Measurements from ENCODE around the gene ALG5.

Gene ALG5

DNA sequence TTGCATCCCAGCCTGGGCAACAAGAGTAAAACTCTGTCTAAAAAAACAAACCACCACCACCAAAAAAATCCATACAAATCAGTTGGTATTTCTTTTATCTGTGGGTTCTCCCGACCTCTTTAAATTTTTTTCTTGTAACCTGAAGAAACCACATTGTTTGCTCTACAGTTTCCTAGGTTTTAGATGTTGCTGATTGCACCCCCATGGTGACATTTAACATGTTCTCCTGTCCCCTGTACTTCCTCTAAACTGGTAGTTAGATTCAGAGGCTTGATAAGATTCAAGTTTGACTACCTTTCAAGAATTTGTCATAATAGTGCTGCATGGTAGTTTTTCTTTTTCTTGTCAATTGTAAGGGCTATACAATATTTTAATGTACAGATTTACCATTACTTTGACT, 24.0 kb downstream of the ALG5 start:
- DNase-seq: no peak

DNA sequence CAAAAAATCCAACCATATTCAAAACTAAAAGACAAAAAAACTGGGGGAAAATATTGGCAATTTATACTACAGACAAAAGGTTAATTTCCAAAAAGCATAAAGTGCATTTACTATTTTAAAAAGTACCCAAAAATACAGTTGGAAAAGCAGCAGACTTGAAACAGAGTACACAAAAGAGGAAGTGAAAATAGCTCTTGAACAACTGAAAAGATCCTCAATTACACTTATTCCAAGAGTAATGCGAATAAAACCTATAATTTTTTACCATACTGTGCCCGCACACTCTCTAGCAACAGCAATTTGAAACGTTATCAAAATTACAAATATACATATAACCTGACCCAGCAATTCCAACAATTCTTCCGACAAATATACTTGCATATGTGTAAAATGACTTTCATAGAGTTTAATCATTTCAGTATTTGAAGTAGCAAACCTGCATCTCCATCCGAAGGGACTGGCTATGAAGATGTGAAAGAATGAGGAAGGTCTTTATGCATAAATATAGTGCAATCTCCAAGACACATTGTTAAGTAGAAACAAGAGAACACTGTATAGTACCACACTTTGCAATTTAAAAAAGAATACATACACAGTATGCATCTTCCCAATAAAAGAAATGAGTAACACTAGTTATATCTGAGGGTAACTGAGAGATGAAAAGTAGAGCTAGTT, 25.4 kb downstream of the ALG5 start:
- no peak for DNase-seq

DNA sequence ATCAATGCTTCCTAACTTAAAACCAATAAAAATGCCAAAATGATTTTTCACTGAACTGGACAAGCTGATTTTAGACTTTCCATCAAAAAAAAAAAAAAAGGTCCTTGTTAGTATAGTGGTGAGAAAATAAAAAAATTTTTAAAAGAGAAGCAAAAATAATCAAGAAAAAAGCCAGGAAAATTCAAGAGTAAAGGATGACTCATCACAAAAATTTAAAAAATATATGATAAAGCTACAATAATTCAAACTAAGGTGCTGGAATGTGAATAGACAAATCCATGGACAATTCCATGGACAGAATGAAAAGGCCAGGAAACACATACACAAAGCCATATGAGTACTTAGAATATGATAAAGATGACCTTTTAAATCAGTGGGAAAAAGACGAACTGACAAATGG, 26.1 kb downstream of the ALG5 start:
- DNase-seq: no peak

DNA sequence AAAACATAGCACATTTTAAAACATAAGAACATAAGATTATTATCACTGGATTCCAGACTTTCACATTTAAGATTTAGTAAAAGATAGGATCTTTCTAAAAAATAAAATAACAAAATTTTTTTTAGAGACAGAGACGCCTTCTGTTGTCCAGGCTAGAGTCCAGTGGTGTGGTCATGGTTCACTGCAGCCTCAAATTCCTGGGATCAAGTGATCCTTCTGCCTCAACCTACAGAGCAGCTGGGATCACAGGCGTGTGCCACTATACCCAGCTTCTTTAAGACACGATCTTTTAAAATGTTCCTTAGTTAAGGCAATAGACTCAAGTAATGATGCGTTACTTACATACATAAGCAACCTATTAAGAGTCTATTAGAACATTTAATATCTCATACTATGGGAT, 32.7 kb downstream of the ALG5 start:
- DNase-seq: no peak

DNA sequence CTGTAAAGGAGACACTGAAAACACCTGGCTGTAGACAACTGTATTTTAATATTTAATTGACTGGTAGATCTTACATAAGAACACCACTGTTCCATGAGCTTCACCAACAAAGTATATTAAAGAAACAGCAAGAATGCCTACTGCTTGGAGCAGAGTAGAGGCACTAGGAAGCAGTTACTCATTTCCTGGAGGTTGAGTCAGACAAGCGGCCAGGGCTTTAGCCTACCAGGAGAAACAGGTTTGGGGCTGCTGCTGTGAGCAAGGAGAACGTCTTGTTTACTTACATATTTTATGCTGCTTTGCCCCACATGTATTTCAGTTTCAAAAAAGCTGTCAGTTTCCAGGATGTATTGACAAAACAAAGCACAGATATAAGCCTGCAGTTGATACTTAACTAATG, 33.4 kb downstream of the ALG5 start:
- DNase-seq: no peak

DNA sequence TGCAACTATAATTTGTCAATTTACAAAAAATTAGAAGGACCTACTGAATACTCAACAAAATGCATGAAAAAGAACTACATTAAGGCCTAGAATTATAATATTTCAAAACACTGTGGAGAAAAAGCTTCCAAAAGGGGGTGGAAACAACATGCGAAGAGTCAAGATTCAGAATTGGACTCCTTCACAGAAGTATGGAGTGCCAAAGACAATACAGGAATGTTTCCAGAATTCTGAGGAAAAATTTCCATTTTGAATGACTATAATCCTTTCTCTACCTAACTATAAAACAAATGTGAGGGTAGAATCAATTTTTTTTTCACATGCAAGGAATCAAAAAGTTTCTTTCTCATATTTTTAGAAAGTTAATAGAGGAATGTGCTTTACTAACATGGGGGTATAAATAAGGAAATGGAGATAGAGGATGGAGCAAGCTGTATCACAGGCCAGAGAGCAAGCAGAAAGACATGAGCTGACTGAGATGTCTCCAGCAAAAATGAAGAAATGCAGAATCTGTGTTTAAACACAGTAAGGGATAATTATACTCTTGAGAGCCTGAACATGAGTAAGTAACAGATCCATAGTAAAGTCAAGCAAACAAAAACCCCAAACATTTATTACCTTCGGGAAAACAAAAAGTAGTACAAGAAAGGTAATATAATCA, 39.6 kb downstream of the ALG5 start:
- DNase-seq: no peak

DNA sequence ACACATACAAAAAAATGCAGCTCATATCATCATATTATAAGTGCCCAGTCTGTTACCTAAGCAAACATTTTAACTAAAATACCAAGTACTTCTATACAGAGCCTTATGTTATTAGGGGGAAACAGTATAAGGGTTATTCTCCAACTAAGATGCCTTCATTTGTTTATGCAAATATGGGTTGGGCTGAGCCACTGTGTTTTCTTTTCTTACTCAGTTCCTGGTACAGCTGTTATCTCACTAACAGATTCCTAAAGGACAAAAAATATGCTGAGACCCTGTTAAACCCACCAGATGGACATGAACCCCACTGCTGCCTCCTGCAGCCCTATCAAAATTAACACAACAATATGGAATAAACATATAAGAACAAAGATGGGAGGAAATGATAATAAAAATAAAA, 44.6 kb downstream of the ALG5 start:
- DNase-seq: no peak

DNA sequence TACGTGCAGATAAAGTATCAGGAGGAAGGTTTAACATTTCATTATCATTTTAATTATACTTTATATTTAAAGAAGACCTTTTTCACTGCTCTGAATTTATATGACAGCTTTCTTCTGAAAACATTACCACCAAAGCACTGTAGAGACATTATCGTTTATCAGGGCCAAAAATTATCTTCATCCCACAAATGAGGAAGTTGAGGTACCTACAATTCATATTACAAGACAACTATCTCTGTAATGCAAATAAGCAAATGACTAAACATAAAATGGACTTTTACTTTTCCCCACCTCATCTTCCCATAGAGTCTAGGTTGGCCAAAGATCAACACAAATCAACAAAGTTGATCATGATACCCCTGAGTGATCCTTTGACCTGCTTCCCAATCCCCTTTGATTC, 48.2 kb downstream of the ALG5 start:
- no peak for DNase-seq

DNA sequence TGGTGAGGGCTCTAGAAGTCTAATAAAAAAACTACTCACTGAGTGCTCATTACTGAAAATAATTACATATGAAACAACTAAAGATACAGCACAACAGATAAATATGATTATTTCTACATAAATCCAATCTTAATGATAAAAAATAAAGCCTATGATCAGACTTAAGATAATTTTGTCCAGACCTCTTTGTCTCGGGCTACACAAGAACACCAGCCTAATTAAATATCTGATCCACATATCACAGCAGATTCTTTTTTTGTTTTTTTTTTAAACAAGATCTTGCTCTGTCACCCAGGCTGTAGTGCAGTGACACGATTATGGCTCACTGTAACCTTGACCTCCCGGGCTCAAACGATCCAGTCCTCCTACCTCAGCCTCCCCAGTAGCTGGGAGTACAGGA, 48.8 kb downstream of the ALG5 start:
- DNase-seq: no peak

DNA sequence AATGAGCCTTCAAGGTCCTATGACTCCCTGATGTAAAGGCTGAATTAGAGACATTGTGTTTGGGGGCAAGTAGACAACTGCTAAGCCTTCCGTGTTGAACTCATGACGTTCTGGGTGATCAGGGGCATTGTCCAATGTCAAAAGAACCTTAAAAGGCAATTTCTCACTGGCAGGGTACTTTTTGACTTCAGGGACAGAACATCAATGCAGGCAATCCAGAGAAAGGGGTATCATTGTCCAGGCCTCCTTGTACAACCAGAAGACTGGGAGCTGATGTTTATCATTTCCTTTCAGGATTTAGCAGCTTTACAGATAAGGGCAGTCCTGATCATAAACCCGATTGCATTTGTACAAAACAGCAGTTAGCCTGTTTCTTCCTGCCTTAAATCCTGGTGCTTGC, 54.1 kb downstream of the ALG5 start:
- DNase-seq: no peak

DNA sequence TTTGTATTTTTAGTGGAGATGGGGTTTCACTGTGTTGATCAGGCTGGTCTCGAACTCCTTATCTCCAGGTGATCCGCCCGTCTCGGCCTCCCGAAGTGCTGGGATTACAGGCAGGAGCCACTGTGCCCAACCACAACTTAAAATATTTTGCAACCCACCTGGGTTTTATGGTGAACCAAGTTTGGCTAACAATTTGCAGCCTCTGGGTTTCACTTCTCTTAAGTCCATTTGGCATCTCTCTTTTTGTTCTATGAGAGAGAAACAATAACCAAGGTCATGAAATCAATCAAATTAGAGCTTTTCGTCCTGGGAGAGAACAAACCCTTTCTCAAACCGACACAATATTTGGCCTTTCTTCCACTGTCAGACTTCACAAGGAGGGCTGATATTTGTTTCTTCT, 73.5 kb downstream of the ALG5 start:
- DNase-seq: no peak

DNA sequence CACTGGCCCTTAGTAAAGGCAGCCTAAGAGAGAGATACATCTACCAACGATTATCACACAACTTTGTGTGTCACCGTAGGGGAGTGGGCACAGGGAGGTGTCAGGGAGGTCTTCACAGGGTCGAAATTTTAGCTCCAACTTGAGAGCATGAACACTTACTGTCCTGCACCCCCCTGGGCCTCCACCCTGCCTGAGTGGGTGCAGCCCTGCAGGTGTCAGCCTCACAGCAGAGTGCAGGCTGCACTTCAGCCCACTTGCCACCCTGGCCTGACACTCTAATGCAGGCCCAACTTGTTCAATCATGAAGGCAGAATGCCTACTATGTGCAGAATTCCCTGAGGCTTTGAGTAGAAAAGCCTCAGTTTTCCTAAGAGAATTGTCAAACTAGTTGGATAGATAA, 75.1 kb downstream of the ALG5 start:
- DNase-seq: no peak

DNA sequence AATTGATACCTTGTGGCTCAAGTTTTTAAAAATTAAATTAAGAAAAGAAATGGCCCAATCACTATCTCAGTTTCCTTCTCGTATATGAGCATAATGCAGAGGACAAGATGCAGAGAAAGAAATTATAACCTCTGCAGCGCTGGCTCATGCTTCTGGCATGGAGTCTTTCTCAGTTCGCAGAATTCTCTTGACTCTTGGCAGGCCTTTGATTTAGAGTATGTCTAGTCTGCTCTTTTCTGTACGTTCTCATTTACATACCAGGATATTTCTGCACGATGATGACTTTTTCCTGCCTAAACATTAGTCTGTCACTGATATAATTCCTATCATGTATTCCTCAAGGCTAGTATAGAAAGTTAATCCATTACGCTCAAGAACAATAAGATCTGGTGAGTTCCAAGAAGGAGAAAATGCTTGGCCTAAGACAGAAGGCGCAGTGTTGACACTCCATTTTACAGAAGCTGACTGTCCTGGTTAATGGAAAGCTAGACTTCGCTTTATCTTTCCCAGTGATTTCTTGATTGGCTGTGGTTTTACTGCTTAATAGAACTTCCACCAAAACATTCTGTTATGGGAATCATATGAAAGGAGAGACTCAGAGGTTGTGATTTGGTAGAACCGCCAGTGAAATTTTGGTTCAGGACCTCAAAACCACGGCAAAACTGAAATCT, 77.4 kb downstream of the ALG5 start:
- no peak for DNase-seq

DNA sequence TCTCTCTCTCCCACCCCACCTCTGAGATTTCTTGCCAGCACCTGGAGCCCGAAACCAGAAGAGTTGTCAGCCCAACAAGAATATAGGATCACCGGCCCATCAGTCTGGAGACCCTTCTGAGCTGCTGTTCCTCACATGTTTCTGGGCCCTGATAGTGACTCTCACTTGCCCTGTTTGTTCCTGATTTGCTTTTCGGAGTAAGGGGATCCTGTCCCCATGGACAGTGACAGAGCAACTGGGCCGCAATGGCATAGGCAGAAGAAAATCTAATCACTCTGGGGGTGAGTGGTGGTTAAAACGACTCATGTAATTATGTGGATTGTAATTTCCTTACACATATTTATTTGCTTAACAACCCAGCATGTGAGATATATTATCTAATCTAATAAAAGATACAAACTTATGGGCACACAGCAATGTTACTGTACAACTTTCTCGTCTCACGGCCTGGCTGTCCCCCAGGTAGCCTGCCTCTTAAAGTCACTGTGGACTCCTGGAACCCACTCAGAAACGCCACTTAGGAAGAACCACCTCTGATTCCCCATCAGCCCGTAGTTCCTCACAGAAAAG, 78.4 kb downstream of the ALG5 start:
- DNase-seq: no peak

DNA sequence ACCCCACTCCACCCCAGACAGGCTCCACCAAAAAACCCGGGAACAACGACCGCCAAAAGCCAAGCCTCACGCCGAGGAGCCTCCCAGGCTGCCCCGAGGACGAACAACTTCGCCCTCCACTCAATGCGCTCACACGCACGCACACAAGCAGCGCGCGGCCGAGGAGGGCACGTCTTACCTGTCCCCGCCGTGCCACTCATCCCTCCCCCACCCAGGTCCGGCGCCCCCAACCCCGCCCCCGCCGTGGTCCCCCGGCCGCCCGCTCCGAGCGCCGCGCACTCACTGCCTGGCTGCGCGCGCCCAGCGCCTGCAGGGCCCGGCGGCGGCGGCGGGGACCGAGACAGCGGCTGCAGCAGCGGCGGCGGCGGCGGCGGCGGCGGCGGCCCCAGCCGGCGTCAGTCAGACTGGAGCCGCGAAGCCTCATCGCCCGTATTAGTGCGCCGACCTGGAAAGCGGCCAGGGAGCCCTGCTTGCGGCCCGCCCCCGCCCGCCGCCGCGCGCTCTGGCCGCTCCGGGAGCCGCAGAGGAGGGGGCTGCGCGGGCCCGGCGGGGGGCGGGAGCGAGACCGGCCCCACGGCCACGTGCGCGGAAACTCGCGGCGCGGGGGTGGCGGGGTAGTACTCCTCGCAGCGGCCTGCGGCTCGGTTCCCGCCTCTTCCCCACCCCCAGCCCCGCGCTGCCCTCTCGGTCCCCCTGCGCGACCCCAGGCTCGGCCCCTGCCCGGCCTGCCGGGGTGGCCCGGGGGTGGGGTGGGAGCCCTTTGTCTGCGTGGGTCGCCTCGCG, 79.1 kb downstream of the ALG5 start, which contains the start of gene SMAD9:
Gene SMAD9, minus strand, starts transcription at position 406 of the 783 bp plus-strand sequence. CDS start 40,549 bp downstream, outside the sequence.
- peak; percentile 26 for DNase-seq

DNA sequence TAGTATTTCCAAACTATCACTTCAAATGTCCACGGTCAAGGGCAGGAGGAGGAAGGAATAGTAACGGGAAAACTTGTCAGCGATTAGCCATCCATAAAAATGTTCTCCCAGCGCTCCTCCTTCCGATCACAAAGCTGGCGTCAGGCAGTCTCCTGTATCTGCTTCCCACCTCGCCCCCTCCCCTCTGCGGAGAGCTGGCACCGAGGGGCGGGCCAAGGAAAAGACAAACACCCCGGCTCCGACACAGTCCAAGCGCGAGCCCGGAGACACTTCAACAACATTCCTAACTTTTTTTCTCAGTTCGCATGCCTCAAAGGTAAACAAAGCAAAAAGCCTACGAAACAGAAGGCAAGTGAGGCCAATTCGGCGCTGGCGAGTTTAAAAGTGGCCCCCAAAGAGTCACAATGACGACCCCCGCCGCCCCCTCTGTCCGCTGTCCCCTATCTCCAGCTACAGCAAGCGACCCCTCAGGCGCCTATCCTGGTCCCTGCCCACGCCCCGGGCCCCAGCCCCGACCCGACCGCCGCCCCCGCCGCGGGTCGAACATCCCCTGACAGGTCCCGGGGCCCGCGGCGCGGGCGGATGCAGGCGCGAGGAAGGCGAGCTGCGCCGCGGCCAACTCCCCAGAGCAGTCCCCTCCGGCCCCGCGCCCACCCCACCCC, 79.8 kb downstream of the ALG5 start:
- DNase-seq: peak; percentile 41

DNA sequence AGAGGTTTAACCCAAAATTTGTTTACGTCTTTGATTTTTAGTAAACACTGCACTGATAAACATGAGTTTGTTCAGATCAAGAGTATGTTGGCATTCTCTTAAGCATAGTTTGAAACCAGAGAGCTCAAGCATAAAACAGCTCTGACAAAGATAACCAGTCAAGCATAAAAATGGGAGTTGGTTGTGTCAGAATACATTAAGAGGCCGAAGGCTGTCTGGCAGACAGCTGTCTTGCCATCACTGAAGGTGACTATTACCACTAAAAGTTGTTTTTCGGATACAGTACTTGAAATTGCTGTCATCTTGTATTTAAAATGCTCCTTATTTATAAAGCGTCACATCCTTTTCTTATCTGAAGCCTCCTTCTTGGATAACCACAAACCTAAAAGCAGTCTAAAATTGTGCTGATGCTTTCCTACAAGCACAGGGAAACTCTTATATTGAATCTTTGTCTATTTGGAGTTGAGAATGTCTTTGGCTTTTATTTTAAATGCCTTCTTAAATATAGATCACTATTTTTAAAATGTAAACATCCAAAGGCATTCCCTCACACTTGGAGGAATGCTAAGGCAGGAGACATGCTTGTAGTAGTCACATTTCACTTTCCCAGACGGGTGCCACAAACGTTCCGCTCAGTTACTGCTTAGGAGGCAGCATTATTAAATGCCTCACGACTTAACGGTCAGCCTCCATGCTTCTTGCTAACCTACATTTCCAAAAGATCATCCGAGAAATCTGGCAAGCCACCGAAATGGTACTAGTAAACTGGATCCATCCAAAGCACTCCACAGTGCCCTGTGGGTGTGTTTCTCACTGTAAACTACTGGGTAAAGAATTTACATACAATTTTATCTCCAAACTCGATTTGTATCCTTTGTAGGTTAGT, 80.7 kb downstream of the ALG5 start:
- DNase-seq: no peak

DNA sequence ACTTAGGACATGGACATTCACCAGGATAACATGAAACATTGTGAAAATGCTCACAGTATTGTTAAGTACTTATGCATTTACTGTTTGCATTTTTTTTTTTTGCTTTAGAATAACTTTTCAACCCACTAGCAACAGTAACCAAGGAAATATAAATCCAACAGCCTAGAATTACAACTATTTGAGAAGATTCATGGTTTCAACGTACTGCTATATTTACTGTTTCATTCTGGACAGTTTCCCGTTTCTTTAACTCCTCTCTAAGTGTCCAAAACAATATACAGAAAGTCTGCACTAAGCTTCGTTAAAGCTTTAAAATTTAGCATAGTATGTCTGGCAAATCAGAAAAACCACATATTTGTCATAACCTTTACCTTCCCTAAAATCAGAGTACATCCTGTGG, 81.8 kb downstream of the ALG5 start:
- DNase-seq: no peak

DNA sequence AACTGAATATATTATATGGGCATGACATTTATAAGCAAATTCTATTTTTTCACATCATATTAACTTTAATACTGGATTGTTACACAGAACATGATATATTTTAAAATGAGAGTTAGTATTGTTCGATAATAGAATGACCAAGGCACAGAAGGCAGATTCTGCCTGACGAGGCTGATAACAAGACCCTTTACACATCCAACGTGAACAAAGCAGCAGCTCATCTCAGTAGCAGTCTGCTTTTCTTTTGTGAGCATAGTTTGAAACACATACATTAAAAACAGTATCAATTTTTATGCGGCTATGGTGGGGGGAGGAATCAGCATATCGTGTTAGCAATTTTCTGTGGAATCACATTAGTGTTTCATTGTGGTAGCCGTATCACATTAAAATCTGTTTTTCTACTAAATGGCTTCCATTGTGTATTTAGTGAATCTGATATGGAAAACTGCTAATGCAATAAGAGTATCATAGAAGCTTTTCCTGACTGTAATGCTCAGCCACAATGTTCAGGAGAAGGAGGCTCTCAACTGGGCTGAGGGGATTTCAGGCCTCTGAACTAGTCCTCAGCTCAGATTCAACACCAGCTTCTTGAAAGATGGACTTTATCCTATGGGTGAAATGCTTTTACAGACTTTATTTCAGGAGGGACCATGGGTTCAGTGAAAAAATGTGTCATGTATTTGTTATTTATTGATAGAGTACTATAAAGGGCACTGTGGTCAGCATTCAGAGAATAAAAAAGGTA, 83.1 kb downstream of the ALG5 start:
- no peak for DNase-seq

DNA sequence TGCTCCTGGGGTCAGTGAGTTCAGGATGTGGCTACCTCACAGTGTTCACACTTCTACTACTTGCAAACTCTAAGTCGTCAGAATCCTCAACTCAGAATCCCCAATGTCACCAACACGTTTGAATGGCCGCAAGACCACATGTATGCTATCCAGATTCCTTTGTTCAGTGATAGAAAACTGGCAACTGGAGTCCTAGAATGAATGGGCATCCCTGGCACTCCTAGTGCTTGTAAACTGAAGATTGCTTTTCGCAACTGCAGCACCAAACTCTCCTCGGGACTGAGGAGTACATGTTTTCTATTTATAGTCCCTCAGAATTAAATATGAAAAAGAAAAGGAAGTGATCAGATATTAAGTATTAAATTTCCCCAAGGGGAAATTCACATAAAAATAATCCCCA, 84.0 kb downstream of the ALG5 start:
- no peak for DNase-seq

DNA sequence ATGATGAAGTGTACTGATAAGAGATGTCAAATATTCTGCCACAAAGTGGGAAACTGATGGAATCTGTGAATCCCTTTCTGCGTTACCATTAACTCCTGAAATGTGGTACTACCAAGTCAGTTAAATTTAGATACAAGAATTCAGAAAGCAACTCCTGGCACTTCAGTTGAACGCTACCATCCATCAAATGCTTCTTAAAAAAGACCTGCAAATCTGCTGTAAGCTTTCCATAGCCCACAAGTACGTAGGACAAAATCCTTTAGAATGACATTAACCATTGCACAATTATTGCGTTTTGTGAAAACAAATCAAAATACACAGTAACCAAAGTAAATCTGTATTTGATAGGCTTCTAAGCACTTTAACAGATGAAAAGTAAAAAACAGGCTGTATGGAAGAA, 84.5 kb downstream of the ALG5 start:
- no peak for DNase-seq
